GM19351 (cell line): ENCODE data around the gene PITX1.

ENCODE experiments used
- ATAC-seq: cut with Tn5 transposase; IDR thresholded peaks from one replicate; pipeline ENCODE4 v1.9.1; 2021; ENCODE audit warnings: mild to moderate bottlenecking, moderate library complexity; ENCODE audit not compliant: unreplicated experiment

Gene PITX1

DNA sequence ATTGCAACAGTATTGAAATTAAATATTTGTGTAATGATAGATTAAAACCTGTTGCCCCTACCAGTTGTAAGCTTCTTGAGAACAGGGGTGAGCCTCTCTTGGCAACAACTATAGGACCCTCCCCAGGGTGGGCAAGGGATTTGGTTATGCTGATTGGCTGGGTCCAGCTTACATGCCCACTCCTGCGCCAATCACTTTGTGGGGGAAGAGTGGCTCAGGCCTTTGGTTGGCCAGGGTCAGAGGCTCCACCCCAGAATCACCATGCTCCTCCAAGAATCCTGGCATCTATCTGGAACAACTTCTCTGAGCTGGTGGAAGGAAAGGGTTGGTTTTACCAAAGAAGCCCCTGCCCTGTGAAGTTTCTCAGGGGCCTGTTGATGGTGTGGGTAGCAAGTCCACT lies 8.6 kb upstream of the PITX1 start:
- ATAC-seq, result no peak

DNA sequence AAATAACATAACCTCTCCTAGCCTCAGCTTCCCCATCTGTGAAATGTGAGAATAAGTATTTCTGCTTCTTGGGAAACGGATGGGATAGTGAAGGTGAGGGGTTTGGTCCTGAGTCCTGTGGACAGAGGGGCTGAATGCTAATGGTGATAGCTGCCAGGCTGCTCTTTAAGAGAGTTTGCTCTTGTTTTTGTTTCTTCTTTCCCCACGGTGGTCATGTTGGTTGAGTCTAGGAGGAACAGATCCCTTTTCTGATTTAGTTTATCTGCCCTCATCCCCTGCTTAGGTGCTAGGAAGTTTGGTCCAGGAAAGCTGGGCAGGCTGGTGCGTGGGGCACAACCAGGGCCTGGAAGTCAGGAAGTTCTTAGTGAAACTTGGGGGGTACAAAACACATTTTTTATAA lies 7.7 kb upstream of the PITX1 start:
- no peak for ATAC-seq

DNA sequence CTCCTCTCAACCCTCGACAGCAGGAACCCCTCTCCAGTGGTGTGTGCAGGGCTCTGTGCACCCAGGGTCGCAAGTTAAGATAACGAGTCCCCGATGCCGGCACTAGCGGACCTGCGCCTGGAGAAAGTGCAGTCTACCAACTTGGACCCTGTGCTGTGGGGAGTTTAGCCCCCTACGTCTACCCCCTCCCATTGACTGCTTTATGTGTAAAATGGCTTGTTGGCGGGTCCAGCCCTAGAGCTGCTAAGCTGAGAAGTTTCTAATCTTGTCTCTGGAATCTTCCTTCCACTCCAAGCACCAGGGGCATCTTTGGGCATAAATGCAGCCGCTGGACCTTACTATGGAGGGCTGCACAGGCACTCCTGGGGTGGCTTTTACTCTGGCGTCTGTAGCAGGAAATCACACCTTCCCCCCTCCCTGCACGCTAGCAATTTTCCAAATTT lies 7.1 kb upstream of the PITX1 start:
- no peak for ATAC-seq

DNA sequence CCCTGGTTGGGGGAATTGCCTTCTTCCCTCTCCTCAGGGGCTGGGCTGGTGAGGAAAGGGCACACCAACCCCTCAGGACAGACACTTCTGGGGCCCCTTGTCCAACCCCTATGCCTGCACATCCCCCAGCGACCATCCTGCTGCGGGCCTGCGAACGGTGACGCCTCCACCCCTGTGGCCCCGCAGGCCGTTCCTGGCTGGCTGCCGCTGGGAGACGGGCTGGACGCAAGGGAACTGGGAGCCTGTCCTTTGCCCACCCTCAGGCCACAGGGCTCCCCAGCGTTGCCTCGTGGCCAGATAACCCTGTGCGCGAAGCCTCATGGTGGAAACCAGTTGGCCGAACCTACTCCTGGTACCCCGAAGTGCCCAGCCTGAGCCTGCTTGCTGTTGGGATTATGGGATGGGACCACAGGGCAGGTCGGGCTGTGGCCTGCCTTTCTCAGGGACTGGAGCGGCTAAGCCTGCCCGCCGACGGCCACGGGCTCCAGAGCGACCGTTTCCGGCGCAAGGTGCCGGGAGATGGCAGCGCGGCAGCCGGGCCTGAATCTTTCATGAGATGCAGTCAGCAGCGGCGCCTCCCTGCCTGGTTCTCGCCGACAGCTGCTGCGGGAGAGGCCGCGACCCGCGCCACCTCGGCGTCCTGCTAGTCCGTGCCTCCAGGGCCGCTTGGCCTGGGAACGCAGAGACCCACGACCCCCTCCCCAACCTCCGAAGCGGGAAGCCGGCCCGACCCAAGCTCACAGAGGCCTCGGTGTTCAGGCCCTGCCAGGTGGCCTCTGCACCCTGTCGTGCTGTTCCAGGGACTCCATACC lies 6.5 kb upstream of the PITX1 start:
- no peak for ATAC-seq

DNA sequence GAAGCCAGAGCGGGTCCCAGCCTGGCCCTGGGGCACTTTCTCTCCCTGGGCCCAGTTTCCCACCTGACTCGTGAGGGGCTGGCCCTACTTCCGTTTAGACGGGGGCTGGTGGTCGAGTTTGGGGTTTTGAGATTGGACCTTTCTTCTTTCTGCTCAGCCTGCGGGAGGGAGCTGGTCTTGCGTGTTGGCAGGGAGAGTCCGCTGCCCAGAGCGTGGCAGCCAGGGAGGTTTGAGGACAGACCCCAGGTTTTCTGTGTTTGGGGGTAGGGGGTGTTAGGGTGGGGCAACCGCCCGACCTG lies 6.0 kb upstream of the PITX1 start:
- ATAC-seq, result no peak

DNA sequence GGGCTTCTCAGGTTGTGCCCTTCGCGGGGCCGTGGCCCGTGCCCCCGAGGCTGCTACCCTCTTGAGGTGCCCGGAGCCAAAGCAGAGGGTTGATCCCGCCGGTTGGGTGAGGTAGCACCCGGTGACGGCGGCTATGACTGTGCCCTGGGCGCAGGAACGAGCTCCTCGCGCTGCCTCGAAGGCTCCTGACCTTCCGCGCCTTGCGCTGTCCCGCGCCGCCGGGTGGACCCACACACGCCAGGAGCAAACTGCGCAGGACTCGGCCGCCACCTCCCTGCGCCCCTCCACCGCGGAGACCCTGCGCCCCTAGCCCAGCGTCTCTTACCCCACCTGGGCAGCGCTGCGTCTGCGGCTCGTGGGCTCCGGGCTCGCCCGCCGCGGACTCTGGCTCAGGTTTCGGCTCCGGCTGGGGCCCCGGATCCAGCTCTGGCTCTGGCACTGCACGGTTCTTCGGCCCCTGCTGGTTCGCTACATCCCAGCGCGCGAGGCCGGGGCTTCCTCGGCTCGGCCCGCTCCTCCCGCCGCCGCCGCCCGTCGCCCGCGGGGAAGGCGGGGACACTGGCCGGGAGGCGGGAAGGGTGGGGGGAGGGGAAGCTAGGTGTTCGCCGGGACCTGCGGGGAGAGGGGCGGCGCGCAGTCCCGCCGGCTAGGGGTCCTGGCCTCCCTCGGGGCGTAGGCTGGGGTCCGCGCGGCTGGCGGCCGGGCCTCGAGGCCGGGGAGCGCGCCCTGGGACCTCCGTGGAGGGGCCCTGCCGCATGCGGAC lies 5.4 kb upstream of the PITX1 start:
- no peak for ATAC-seq

DNA sequence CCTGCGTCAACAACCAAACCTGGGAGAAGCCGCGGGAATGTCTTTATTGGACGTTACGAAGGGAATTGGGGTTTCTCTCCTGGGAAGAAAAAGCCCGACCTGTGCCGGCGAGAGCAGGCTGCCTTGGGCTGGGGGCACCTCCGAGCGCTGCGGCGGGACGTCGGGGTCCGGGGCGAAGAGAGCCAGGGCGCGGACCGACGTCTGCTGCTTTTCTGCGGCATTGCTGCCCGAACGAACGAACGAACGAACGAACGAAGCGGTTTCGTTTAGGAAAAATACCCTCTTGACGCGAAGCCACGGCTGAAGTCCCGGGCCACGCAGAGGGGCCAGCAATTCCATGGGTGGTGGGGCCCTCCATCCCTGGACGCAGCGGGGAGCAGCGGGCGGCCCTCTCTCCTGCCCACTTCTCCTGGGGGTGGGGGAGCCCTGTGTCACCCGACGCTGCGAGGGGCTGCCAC lies 4.8 kb upstream of the PITX1 start:
- ATAC-seq, result no peak

DNA sequence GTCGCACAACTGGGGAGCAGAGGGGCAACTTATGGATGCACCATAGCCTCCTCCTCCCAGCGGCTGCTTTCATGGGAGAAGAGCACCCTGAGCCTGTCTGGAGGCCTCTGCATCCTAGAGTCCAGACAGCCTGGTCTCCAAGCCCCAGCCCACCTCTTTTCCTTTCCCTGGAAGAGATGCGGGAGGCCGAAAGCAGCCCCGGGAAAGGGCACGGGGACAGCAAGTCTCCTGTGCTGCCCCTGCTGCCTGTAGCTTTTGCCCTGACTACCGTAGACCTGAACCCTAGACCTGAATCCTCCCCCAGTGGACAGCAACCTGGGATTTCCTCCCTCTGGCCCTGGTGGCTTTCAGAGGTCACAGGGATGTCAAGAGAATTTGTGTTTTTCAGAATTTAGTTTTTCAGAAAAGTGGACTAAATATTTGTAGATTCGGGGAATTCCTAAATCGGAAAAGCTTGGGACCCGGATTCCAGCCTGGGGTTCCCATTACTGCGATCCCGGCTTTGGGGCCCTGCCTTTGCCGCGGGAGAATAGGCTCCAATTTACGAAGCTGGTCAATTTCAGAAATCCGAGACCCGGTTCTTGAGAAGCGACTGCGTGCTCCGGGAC lies 4.3 kb upstream of the PITX1 start:
- ATAC-seq, result no peak

DNA sequence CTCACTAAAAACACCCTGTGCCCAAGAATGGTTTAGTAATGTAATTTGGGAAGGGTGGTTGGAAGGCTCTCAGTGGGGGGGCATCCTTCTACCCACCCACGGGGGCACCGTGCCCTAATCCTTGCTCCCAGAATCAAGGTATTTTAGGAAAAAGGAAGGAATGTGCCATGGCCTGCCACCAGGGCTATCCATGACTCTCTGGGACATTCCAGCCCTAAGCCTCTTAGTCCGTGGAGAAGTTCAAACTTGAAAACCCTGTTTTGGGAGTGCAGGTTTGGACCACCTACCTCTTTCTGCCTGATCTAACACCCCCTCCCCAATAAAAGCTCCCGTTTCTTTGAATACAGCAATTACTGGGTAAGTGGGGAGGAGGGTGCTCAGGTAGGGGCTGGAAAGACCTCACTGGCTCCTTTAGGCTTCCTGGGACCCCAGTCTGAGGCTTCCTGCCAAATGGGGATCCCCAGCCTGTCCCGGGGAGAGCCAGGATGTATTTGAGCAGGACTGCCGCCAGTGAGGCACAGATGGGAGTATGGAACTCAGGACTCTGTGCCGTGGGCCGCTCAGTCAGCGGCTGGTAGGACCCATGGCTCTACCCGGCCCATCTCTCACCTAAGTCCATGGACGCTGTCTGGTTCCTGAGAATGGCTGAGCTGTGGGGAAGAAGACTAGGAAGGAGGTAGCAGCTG lies 3.6 kb upstream of the PITX1 start:
- no peak for ATAC-seq

DNA sequence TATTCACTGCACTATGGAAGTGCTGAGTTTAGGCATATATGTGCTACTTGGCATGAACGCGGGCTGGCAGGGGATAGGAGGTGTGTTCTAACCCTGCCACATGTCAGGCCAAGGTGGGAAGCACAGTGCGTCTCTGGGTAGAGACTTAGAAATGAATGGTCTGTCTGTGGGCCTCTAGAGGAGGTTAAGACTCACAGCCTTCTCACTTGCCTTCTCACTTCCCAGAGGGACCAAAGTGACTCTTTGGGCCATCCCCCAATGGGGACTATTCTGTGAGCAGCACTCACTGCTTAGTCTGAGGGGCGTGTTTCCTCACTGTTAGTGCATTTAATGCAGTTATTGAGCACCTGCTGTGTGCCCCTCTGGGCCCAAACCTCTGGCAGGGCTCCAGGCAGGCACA lies 2.4 kb upstream of the PITX1 start:
- ATAC-seq, result no peak

DNA sequence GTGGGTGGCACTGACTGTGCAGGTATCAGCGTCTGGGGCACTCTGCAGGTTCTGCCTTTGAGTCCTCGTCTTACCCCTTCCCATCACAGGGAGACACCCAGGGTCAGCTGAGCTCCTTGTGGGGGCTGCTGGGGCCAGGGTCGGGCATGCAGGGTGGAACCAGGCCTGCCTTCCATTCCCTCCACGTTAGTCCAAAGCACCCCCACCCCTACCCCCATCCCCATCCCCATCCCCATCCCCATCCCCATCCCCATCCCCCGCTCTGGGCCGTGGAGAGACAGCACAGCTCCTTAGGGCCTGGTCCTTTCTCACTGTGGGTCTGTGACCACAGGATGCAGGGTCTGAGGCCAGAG lies 1.6 kb upstream of the PITX1 start:
- ATAC-seq, result no peak

DNA sequence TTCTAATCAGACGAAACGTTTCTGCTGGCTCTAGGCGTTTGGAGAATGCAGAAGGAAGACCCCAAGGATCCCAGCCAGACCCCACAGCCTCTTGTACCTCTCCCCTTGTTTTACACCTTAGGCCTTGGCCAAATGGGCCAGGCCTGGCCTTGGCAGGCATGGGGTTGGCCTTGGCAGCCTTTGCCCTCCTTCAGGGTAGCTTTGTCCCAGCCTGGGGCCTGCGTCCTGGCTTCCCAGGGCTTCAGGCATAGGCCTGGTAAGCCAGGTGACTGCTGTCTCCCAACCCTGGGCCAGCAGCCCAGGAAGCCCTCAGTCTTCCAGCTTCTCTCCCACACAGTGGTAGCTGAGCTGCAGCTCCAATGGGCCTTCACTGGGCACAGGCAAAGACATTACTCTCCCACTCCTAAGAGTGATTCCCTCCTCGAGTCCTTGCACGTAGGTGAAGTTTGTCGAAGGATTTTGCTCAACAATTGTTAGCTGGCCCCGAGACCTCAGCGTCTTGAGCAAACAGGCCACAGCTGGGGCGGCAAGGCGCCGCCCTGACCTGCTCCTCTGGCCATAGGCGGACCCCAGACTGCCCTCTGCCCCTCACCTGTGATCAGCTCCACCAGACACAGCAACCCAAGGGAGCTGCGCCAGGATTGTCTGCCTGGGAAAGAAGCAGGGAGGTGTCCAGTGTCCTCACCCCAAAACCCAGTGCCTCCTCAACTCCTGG lies 1.1 kb upstream of the PITX1 start:
- no peak for ATAC-seq

DNA sequence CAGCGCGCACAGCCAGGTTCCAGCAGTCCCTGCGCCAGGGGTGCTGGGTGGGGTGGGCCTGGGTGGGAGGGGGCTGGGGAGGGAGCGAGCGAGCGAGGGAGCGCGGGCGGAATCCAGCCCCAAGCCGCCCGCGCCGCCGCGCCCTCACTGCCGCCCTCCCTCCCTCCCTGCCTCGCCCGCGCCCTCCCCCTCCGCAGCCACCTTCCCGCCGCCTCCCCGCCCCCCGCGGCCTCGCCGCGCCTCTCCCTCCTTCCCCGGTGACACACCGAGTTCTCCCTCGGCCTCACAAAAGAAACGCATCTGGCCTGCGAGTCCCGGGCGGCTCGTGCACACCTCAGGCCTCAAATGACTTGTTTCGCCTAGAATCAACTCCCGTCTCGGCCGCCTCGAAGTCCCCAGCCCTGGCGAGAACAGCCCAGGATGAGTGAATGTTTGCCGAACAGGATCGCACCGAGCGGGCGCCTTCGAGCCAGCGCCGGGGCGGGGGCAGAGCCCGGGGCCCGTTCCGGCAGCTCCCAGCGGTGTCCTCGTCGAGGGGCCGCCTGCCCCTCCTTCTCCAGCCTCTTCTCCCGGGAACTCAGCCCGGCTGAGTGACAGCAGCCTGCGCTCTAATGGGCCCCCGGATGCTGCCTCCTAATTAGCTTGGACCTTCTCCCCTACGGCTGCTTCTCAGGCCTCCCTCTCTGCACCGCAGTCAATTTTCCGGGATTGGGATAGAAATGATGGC lies 371 bp upstream of the PITX1 start:
- no peak for ATAC-seq

DNA sequence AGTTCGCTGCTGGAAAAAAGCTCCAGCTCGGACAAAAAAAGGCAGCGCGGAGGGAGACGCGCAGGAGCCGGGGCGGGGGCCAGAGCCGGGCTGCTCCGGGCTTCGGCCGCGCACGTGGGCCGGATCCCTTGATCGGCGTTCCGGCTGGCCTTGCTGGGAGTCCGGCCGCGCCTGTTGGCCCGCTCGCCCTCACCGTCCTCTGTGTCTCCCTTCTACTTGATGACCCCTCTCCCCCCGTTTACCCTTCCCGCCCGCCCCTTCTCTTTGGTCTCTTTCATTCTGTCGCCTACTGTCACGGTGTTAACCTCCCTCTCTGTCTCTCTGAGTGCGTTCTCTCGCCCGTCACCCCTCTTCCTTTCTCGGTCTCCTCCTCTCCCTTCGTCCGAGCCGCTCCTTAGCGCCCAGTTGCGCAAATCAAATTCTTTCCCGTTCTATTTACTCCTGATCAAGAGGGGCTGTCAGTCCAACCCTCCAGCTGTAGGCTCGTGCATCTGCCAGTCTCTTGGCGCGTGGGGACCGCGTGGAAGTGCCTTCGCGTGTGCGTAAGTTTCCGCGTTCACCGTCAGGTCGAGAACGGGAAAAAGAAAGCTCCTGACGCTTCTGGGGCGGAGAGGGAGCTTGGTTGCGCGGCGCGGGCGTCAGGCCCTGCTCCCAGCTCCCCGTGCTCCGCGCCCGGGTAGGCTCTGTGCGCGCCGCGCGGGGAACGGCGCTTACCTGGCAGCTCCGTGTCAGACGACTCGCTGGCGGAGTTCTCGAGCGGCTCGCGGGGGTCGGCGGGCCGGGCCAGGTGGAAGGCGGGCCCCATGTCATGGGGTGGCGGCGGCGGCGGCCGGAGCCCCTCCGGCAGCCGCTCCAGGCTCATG lies 798 bp downstream of the PITX1 start:
- no peak for ATAC-seq

DNA sequence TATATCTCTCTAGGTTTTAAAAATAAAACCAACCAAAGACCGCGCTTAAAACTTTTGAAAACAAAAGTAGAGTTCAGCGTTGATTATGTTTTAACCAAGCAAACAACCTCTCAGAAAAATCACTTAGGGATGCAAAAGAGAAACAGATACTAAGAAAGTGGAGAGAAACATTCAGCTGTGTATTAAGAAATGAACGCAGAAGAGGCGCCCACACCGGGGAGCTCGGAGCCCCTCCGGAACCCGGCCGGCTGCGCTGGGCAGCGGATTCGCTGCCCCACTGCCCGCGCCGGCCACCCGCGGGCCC lies 1.4 kb downstream of the PITX1 start:
- ATAC-seq, result no peak

DNA sequence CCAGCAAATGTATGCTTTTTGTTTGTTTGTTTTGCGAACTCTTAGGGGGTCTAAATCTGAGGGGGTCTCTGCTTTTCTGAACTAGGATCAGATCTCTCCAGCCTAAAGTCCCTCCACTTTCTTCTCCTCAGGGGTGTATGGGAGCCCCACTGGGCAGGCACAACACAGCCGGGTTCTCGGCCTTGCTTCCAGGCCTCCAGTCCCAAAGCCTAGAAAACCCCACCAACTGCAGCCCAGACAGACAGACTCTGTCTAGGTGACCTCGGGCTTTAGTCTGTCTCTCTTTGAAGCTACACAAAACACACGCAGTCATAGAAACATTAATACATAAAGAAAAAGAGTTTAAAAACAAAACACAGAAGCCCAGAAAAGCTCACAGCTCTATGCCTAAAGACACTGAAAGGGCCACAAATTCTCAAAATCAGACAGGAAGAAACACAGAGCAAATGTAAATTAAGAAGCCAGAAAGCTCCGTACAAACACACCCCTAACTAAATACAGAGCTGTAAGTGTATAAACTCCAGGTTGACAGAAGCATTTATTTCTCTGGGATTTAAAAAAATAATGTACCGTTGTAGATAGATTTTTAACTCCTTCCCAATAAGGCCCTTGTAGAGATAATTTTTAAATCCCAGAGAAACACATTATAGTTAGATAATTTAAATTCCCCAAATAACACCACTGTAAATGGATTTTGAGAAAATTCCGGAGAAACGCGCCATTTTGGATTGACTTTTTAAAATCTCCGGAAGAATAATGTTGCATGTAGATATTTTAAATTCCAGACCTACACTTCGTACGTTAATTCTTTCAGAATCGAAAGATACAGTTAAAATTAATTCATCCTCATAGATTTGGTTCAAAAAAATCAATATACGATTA lies 2.0 kb downstream of the PITX1 start:
- ATAC-seq, result no peak

DNA sequence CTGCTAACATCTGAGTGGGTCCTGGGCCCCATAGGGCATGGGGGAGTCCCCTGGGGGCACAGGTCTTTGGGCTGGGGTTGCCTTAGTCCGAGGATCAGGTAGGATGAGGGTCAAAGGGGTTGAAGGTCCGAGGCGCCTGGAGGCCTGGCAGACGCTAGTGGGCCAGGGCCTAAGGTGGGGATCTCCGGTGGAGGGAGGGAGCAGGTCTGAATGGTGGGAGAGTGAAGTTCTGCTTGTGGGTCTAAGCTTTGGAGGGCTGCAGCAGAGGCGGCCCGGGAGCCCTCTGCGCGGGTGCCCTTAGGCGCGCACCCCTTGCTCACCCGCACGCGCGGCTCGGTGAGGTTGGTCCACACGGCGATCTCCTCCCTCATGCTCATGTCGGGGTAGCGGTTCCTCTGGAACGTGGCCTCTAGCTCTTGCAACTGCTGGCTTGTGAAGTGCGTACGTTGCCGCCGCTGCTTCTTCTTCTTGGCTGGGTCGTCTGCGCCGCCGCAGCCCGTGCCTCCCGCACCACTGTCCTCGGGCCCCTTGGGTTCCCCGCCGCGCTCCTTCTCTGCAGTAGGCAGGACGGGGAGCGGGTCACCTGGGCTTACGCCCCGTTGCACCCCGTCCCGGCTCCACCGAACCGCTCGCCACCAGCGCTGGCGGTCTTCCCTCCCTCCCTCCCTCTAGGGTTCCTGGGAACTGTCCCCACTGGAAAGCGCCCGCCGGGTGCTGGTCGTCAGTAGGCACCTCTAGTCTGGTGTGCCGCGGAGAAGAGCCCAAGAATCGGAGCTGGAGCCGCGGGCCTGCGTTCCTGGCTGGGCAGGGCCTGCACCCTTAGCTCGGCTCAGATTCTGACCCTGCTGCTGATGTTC lies 2.8 kb downstream of the PITX1 start:
- no peak for ATAC-seq
